Sciatic nerve (tissue), 2 donors: ENCODE measurements around the gene ECT2L. TPM values are rescaled to one million over a fixed set of nuclear protein-coding genes. Genes with fewer than 3 reads are reported as not detected.
A peak's percentile ranks its signal among the peaks of the same experiment; 100 is the strongest.

Experiments
- ATAC-seq: fragments of 200-7000 bp; cut with Tn5 transposase; one replicate; pipeline ENCODE4 v1.9.1; 2020; ENCODE audit warnings: mild to moderate bottlenecking, moderate library complexity
- DNase-seq: peaks from one replicate; pipeline ENCODE4 v3.0.0-alpha.2; 2020; ENCODE audit warnings: low spot score
- intact Hi-C: fragments of 100-400 bp; cut with DNase I; formaldehyde crosslinking; loops from one replicate; pipeline ENCODE4 v1.14.2; 2022
- total RNA-seq: library from RNA; stranded (reverse); fragmentation: NEBNext Ultra II Directional; extraction: Animal tissue kit (Norgen Biotek cat#: 25700); gene quantifications from one replicate; pipeline ENCODE4 v1.2.1, GENCODE V29; 2021
- donor health status: DM: no; HTN: no; CAD: no.
- donor health status: DM: no; HTN: no; CAD: no.

Gene ECT2L
- total RNA-seq, 1 donor from 2014 or later: 0.49 TPM

GRCh38 chr6:138803331-138803730 is 7.4 kb downstream of the ECT2L start:
- ATAC-seq: no peak
- intact Hi-C loops: no loop called here

GRCh38 chr6:138803861-138804260 is 8.0 kb downstream of the ECT2L start:
- peak; percentile 41 for ATAC-seq
- no peak for DNase-seq
- intact Hi-C loops: no loop called here

More at GRCh38 chr6:138803331-138803730, 7.4 kb downstream of the ECT2L start:
- DNase-seq: no peak

GRCh38 chr6:138805016-138805765 is 9.3 kb downstream of the ECT2L start:
- DNase-seq (no peak), ATAC-seq (no peak)
- intact Hi-C loops: no loop called here

- intact Hi-C loops: no loop called here
- DNase-seq: no peak
- no peak for ATAC-seq
Measured at GRCh38 chr6:138806889-138807288, 11.0 kb downstream of the ECT2L start.

- no peak for DNase-seq
- intact Hi-C loops: loop anchor here (10.0 kb wide), 2 partner anchors 175 to 545 kb away; partner anchors contain the start of gene REPS1
- no peak for ATAC-seq
Measured at GRCh38 chr6:138809677-138810076, 13.8 kb downstream of the ECT2L start.

GRCh38 chr6:138811866-138812265 is 16.0 kb downstream of the ECT2L start:
- intact Hi-C loops: loop anchor here (10.0 kb wide), 2 partner anchors 173 to 543 kb away; partner anchors contain the start of gene REPS1
- ATAC-seq: no peak
- DNase-seq: no peak

- intact Hi-C loops: loop anchor here (10.0 kb wide), 2 partner anchors 170 to 540 kb away; partner anchors contain the start of gene REPS1
- no peak for DNase-seq
- ATAC-seq: no peak
Measured at GRCh38 chr6:138814179-138814834, 18.4 kb downstream of the ECT2L start.

- no peak for DNase-seq
- intact Hi-C loops: loop anchor here (10.0 kb wide), 2 partner anchors 170 to 540 kb away; partner anchors contain the start of gene REPS1
- ATAC-seq: no peak
Measured at GRCh38 chr6:138815221-138815620, 19.3 kb downstream of the ECT2L start.

GRCh38 chr6:138815797-138816528 is 20.1 kb downstream of the ECT2L start:
- intact Hi-C loops: loop anchor here (10.0 kb wide), 2 partner anchors 169 to 539 kb away; partner anchors contain the start of gene REPS1
- DNase-seq (no peak), ATAC-seq (peak; percentile 81)

GRCh38 chr6:138817799-138818198 is 21.9 kb downstream of the ECT2L start:
- ATAC-seq: no peak
- no peak for DNase-seq
- intact Hi-C loops: loop anchor here (10.0 kb wide), 2 partner anchors 167 to 537 kb away; partner anchors contain the start of gene REPS1

- DNase-seq: no peak
- no peak for ATAC-seq
- intact Hi-C loops: loop anchor here (10.0 kb wide), 2 partner anchors 166 to 536 kb away; partner anchors contain the start of gene REPS1
Measured at GRCh38 chr6:138818496-138819194, 22.8 kb downstream of the ECT2L start.

GRCh38 chr6:138821519-138821918 is 25.6 kb downstream of the ECT2L start:
- ATAC-seq (no peak), DNase-seq (no peak)
- intact Hi-C loops: loop anchor here (5.0 kb wide), 1 partner anchor 1599 kb away; no protein-coding TSS in a partner anchor

GRCh38 chr6:138824482-138825144 is 28.7 kb downstream of the ECT2L start:
- intact Hi-C loops: loop anchor here (5.0 kb wide), 1 partner anchor 1602 kb away; no protein-coding TSS in a partner anchor
- ATAC-seq (no peak), DNase-seq (no peak)

- intact Hi-C loops: no loop called here
- DNase-seq (no peak), ATAC-seq (no peak)
Measured at GRCh38 chr6:138830248-138830647, 34.4 kb downstream of the ECT2L start.

GRCh38 chr6:138832182-138832581 is 36.3 kb downstream of the ECT2L start:
- DNase-seq (no peak), ATAC-seq (no peak)
- intact Hi-C loops: no loop called here

GRCh38 chr6:138833816-138834539 is 38.1 kb downstream of the ECT2L start:
- no peak for DNase-seq
- intact Hi-C loops: no loop called here
- ATAC-seq: no peak

- DNase-seq (no peak), ATAC-seq (no peak)
- intact Hi-C loops: no loop called here
Measured at GRCh38 chr6:138837246-138837645, 41.4 kb downstream of the ECT2L start.
